Activated CD4-positive, alpha-beta T cell treated with anti-CD3 and anti-CD28 coated beads for 1 hour (primary cell): Measurements from ENCODE around the gene RSRC1.
"Not testable (repeated sequence)": the region's sequence is repeated elsewhere in the genome, so short reads cannot be mapped to it uniquely, and the experiment has no call there.

Source experiments
- DNase-seq: peaks from one replicate; pipeline ENCODE4 v3.0.0-alpha.2; 2020

Gene RSRC1, protein sequence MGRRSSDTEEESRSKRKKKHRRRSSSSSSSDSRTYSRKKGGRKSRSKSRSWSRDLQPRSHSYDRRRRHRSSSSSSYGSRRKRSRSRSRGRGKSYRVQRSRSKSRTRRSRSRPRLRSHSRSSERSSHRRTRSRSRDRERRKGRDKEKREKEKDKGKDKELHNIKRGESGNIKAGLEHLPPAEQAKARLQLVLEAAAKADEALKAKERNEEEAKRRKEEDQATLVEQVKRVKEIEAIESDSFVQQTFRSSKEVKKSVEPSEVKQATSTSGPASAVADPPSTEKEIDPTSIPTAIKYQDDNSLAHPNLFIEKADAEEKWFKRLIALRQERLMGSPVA

GRCh38 chr3:158109804-158110657, at the start of gene RSRC1:
RSRC1 (plus strand) TSS chr3:158110089; CDS start chr3:158122105, 12,016 bp downstream.
- peak; percentile 64 for DNase-seq

DNA sequence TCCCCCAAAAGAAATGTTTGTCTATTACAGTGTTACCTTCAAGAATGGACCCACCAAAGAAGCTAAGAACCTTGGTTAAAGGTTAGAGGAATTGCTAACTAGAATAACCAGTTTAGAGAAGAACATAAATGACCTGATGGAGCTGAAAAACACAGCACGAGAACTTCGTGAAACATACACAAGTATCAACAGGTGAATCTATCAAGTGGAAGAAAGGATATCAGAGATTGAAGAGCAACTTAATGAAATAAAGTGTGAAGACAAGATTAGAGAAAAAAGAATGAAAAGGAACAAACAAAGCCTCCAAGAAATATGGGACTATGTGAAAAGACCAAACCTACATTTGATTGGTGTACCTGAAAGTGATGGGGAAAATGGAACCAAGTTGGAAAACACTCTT, 44.3 kb upstream of the RSRC1 start:
- not testable (repeated sequence) for DNase-seq

DNA sequence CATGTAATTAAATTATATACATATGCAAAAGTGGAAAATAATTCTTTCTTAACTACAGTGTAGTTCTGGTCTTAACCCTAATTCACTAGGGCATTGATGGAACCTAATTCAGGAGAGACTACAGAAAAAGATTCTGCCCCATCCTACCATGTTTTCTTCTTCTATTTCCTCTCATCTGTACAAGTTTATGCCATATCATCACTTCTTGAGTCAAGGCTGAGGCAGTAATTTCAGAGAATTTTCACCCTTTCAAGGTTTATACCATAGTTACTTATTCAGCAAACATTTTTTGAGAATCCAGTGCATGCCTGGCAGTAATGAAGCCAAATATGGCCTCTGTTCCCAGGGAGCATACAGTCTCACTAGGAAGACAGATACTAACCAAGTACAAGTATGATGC, 37.1 kb upstream of the RSRC1 start:
- DNase-seq: no peak

- DNase-seq: no peak
Measured at GRCh38 chr3:158074591-158074990, 35.3 kb upstream of the RSRC1 start.

GRCh38 chr3:158079599-158079998, 30.3 kb upstream of the RSRC1 start:
- no peak for DNase-seq

GRCh38 chr3:158084651-158085050, 25.2 kb upstream of the RSRC1 start:
- DNase-seq: no peak

GRCh38 chr3:158085358-158085757, 24.5 kb upstream of the RSRC1 start:
- no peak for DNase-seq

- DNase-seq: no peak
Measured at GRCh38 chr3:158085931-158086330, 24.0 kb upstream of the RSRC1 start.

GRCh38 chr3:158086361-158086760, 23.5 kb upstream of the RSRC1 start:
- DNase-seq: no peak

GRCh38 chr3:158086776-158087175, 23.1 kb upstream of the RSRC1 start:
- no peak for DNase-seq

DNA sequence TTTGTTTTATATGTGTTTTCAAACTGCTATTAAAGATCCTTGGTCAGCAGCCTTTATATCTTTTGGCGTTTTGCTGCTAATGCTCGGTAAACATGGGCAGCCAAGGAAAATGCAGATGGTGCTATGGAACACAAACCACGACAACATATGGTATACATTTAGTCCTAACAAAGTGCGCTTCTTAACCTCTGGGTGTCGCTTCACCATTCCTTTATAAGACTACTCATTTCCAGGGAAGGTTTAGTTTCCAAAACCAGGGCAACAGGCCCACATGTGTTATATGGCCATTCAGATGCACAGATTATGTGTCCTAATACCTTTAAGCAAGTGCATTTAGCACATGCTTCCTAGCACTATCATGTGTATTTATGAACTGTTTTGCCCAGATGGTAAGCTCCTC, 18.4 kb upstream of the RSRC1 start:
- DNase-seq: no peak

- no peak for DNase-seq
Measured at GRCh38 chr3:158093526-158093925, 16.4 kb upstream of the RSRC1 start.

GRCh38 chr3:158094235-158095110, 15.4 kb upstream of the RSRC1 start:
- no peak for DNase-seq

- no peak for DNase-seq
Measured at GRCh38 chr3:158095111-158095813, 14.6 kb upstream of the RSRC1 start.

DNA sequence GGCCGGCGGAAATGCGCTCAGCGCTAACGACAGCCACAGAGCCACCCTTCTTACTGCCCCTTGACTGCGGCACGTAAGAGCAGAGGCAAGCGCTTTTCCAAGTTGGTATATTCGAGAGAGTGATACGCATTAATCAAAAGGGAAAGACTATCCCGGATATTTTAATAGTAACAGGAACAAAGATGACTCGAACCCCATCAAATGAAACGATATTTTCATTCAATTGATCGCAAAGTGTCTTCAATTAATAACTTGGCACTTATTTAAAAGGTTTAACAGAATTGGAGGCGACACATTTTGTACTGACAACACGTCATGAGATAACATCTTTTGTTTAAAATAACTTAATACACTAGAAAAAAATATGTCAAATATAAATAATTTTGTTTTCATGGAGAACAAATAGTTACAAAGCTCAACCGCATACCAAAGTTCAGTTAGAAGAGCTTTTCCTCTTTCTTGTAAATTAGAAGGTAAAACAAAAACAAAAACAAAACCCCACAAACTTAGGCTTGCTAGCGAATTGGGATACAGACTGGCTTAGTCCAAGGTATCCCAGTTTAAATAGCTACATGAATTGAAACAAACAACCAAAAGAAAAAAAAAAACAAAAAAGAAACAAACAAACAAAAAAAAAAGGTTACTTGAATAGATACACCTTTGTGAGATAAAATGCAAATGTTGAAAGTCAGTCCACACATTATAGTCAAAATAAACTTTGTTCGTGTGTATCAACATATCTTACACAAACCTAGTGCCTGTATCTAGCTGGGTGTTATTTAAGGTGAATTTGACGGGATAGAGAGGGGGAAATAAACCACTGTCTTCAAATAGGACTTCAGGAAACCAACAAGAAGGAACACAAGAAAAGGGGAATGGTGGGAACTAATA, 13.8 kb upstream of the RSRC1 start:
- DNase-seq: no peak

- no peak for DNase-seq
Measured at GRCh38 chr3:158097081-158097592, 12.8 kb upstream of the RSRC1 start.

DNA sequence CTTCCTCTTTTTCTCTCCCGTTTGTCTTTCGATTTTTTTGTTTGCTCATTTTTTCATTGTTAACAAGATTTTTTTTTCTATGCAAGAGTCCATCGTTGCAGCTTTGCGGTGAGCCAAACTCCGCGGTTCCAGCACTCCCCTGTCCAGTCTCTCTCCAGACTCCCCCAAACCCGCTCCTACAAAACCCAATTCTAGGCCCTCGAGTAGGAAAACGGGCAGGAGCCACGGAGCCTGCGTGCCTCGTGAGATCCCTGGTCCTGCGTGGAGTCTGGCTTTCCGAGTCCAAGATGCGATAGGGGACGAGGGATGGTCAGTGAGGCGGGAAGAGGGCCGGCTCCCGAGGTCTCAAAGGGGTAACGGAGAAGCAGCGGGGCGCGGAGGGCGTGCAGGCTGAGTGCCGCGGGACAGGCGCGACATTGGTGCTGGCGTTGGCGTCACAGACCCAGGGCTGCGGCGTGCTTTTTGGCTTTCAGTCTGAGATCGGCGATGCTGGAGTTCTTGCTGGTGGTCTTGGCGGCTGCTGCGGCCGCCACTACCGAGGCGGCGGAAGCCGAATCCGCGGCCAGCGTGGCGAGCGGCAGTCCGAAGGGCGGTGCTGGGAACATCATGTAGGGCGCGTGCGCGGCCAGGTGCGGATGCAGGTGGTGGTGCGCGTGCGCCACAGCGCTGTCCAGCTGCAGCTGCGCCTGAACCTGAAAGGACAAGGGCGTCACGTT, 12.1 kb upstream of the RSRC1 start:
- peak; percentile 51 for DNase-seq

DNA sequence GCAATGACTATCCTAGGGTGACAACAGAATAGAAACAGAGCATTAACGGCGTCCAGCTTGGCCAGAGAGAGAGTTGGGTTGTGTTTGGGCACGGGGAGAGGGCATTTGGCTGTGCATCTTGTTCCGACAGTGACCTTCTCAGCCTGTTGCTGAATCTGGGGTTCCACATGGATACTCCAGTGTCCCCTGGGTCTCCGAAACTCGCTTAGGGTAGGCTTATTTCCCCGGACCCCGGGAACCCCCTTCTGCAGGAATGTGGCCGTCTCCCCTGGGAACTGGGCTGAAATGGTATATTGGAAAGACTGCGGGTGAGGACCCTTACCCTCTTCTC, 11.6 kb upstream of the RSRC1 start:
- DNase-seq: no peak

GRCh38 chr3:158098834-158099424, 11.0 kb upstream of the RSRC1 start:
- no peak for DNase-seq

DNA sequence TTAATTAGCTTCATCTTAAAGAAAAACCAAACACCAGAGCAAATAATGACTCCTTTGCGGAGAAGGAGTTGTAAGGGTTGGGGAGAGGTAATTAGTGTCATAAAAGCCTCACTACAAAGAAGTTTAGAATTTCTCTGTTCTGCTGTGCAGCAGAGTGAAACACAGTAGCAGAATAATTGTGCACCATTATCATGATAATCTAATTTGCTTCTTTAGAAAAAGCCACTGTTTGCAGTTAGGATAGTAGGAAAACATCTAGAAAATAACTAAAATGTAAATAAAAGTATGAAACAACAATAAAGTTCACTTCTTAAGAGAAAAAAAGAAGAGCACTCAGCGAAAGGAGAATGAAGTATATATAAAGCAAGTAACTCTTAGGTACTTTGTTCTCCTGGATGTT, 9.2 kb upstream of the RSRC1 start:
- no peak for DNase-seq
